CD8-positive, alpha-beta memory T cell (primary cell): ENCODE data around the gene FYCO1. TPM values are rescaled to one million over a fixed set of nuclear protein-coding genes. Genes with fewer than 3 reads are reported as not detected.
"Not testable (repeated sequence)": the region's sequence is repeated elsewhere in the genome, so short reads cannot be mapped to it uniquely, and the experiment has no call there.

Experiments used
- CTCF ChIA-PET: fragments of 350-600 bp; sonication (Branson Sonifier 250); formaldehyde crosslinking; loops from one replicate; lab custom pipeline; 2021; ENCODE audit warnings: antibody characterized with exemption; lab: Charles Lee
- POLR2A ChIA-PET: fragments of 350-600 bp; sonication (Branson Sonifier 250); formaldehyde crosslinking; loops from one replicate; lab custom pipeline; 2021; ENCODE audit warnings: antibody characterized with exemption; lab: Charles Lee
- DNase-seq, 5 donors: peaks; one replicate each; pipeline versions ENCODE4 v3.0.0 to v3.0.0-alpha.2; 2020 to 2022; ENCODE audit warnings: mixed read lengths in 1 of 5
- H3K27ac ChIP-seq: one replicate; pipeline ENCODE4 v1.7.0; 2013; ENCODE audit warnings: low read depth, mild to moderate bottlenecking, low read length, moderate library complexity
- H3K27me3 ChIP-seq: 2 replicates; pipeline ENCODE4 v1.7.0; 2013; ENCODE audit warnings: low read length, mild to moderate bottlenecking; ENCODE audit not compliant: insufficient read depth, poor library complexity, severe bottlenecking
- H3K36me3 ChIP-seq: 2 replicates; pipeline ENCODE4 v1.7.0; 2013; ENCODE audit warnings: mild to moderate bottlenecking, low read length, moderate library complexity; ENCODE audit not compliant: insufficient read depth
- H3K4me1 ChIP-seq: 2 replicates; pipeline ENCODE4 v1.7.0; 2013; ENCODE audit warnings: mild to moderate bottlenecking, low read length, moderate library complexity; ENCODE audit not compliant: insufficient read depth
- H3K4me3 ChIP-seq: 2 replicates; pipeline ENCODE4 v1.7.0; 2013; ENCODE audit warnings: mild to moderate bottlenecking, low read length
- H3K9me3 ChIP-seq: 2 replicates; pipeline ENCODE4 v1.7.0; 2013; ENCODE audit warnings: mild to moderate bottlenecking, low read length
- H3K27ac Mint-ChIP-seq, 8 donors: one replicate each; pipeline ENCODE4 v1.8.0; 2020 to 2021; ENCODE audit warnings: mixed read lengths in 8 of 8, mild to moderate bottlenecking in 6 of 8, inconsistent platforms in 3 of 8, moderate library complexity in 3 of 8
- H3K27me3 Mint-ChIP-seq, 2 donors: one replicate each; pipeline ENCODE4 v1.8.0; 2020 to 2021; ENCODE audit warnings: mixed read lengths in 2 of 2, mild to moderate bottlenecking in 1 of 2, moderate library complexity in 1 of 2
- H3K36me3 Mint-ChIP-seq, 3 donors: one replicate each; pipeline ENCODE4 v1.8.0; 2020 to 2021; ENCODE audit warnings: mixed read lengths in 3 of 3, inconsistent platforms in 1 of 3, mild to moderate bottlenecking in 1 of 3
- H3K4me1 Mint-ChIP-seq, 3 donors: one replicate each; pipeline ENCODE4 v1.8.0; 2020 to 2021; ENCODE audit warnings: mixed read lengths in 3 of 3, inconsistent platforms in 1 of 3, mild to moderate bottlenecking in 1 of 3
- H3K4me3 Mint-ChIP-seq, 7 donors: one replicate each; pipeline ENCODE4 v1.8.0; 2020 to 2021; ENCODE audit warnings: mixed read lengths in 7 of 7, mild to moderate bottlenecking in 6 of 7, moderate library complexity in 4 of 7, inconsistent platforms in 2 of 7
- H3K9me3 Mint-ChIP-seq, 5 donors: one replicate each; pipeline ENCODE4 v1.8.0; 2020 to 2022; ENCODE audit warnings: mixed read lengths in 5 of 5, mild to moderate bottlenecking in 3 of 5, moderate library complexity in 2 of 5, inconsistent platforms in 1 of 5
- polyA plus RNA-seq: library from polyadenylated mRNA; unstranded; fragments of 300-500 nt; fragmentation: Illumina TruSeq; gene quantifications from one replicate; pipeline ENCODE4 v1.2.3, GENCODE V29; 2021
- total RNA-seq, 2 experiments: library from RNA; stranded (reverse); gene quantifications; one replicate each; pipeline ENCODE4 v1.2.3, GENCODE V29; 2021

FYCO1 gene
- total RNA-seq = 10 to 100 TPM; 13.4 to 13.7 TPM
- 11.0 TPM for polyA plus RNA-seq

GRCh38 chr3:45995236-45996192 is at the start of gene FYCO1:
Gene FYCO1, minus strand, starts transcription at chr3:45995824. Its CDS starts 10,914 bp downstream, at chr3:45984910.
- ChIA-PET CTCF (interaction anchor here (0.6 to 3.9 kb wide), 12 partner anchors 8 to 84 kb away, joined by 3 to 26 read pairs (median 4); partner anchors contain the start of gene CXCR6), POLR2A (interaction anchor here (1.1 to 3.3 kb wide), 8 partner anchors 9 to 73 kb away, joined by 3 to 17 read pairs (median 7); partner anchors contain the start of gene CXCR6)
- H3K27ac Mint-ChIP-seq = peak within 1 kb of the TSS; percentile 88 to 99 (median 94)
- Histone ChIP-seq H3K27ac (peak within 1 kb of the TSS; percentile 87), H3K27me3 (no peaks in the 10 kb centered on the region), H3K4me3 (peak within 1 kb of the TSS; percentile 91), H3K4me1 (peaks cover 42% of the 10 kb centered on the region), H3K36me3 (no peaks in the 10 kb centered on the region), H3K9me3 (no peaks in the 10 kb centered on the region)
- H3K4me3 Mint-ChIP-seq = peak within 1 kb of the TSS; percentile 88 to 96 (median 92)
- H3K4me1 Mint-ChIP-seq = peaks cover 49 to 58% (median 51%) of the 10 kb centered on the region in 3 donors
- H3K36me3 Mint-ChIP-seq = peaks cover under 1 to 21% (median 3%) of the 10 kb centered on the region in 3 donors
- peak; percentile 82 to 90 (median 83) for DNase-seq
- peaks cover 0 to 2% of the 10 kb centered on the region in 2 donors for H3K27me3 Mint-ChIP-seq
- peaks cover 0 to 2% (median 0%) of the 10 kb centered on the region in 5 donors for H3K9me3 Mint-ChIP-seq

GRCh38 chr3:46038916-46039315 is 43.3 kb upstream of the FYCO1 start:
- Mint-ChIP-seq H3K9me3 (peaks cover 0 to 4% (median 0%) of the 10 kb centered on the region in 5 donors), H3K27ac (no peak overlapping the region), H3K4me1 (peaks cover 0 to 3% (median 0%) of the 10 kb centered on the region in 3 donors), H3K4me3 (no peak overlapping the region), H3K36me3 (peaks cover 0 to 6% (median 2%) of the 10 kb centered on the region in 3 donors), H3K27me3 (peaks cover 0 to 2% of the 10 kb centered on the region in 2 donors)
- no peak for DNase-seq
- no peaks in the 10 kb centered on the region for H3K9me3 ChIP-seq
- H3K4me3 ChIP-seq = no peak overlapping the region
- H3K4me1 ChIP-seq = no peaks in the 10 kb centered on the region
- peaks cover 4% of the 10 kb centered on the region for H3K27me3 ChIP-seq
- no peak overlapping the region for H3K27ac ChIP-seq
- H3K36me3 ChIP-seq = no peaks in the 10 kb centered on the region
- CTCF ChIA-PET = no interaction called here
- POLR2A ChIA-PET = no interaction called here

- H3K9me3 Mint-ChIP-seq, DNase-seq, H3K27ac ChIP-seq, H3K27me3 Mint-ChIP-seq, CTCF ChIA-PET, H3K36me3 Mint-ChIP-seq, H3K27me3 ChIP-seq, H3K4me1 Mint-ChIP-seq, H3K9me3 ChIP-seq, POLR2A ChIA-PET, H3K4me3 Mint-ChIP-seq, H3K4me3 ChIP-seq, H3K4me1 ChIP-seq, H3K27ac Mint-ChIP-seq, H3K36me3 ChIP-seq: not testable (repeated sequence)
Observed at GRCh38 chr3:46038071-46038470, 42.4 kb upstream of the FYCO1 start.

GRCh38 chr3:46036191-46036590 is 40.6 kb upstream of the FYCO1 start:
- POLR2A ChIA-PET = no interaction called here
- H3K36me3 Mint-ChIP-seq = peaks cover 0 to under 1% (median 0%) of the 10 kb centered on the region in 3 donors
- Histone ChIP-seq H3K27ac (no peak overlapping the region), H3K4me1 (no peaks in the 10 kb centered on the region), H3K36me3 (no peaks in the 10 kb centered on the region), H3K9me3 (no peaks in the 10 kb centered on the region), H3K27me3 (no peaks in the 10 kb centered on the region), H3K4me3 (no peak overlapping the region)
- peaks cover 0 to 3% (median 0%) of the 10 kb centered on the region in 3 donors for H3K4me1 Mint-ChIP-seq
- peaks cover 0 to 2% of the 10 kb centered on the region in 2 donors for H3K27me3 Mint-ChIP-seq
- no peaks in the 10 kb centered on the region for H3K9me3 Mint-ChIP-seq
- DNase-seq = no peak
- CTCF ChIA-PET = no interaction called here
- H3K27ac Mint-ChIP-seq = no peak overlapping the region
- H3K4me3 Mint-ChIP-seq = no peak overlapping the region

GRCh38 chr3:46031747-46032146 is 36.1 kb upstream of the FYCO1 start:
- no peak overlapping the region for H3K4me3 ChIP-seq
- ChIA-PET CTCF (interaction anchor here (1.1 to 1.4 kb wide), 4 partner anchors 12 to 49 kb away, joined by 3 read pairs; no protein-coding TSS in a partner anchor), POLR2A (no interaction called here)
- H3K27me3 Mint-ChIP-seq = peaks cover 0 to 3% of the 10 kb centered on the region in 2 donors
- H3K27ac ChIP-seq = no peak overlapping the region
- no peaks in the 10 kb centered on the region for H3K9me3 ChIP-seq
- H3K36me3 Mint-ChIP-seq = peaks cover 0 to 12% (median 0%) of the 10 kb centered on the region in 3 donors
- H3K27me3 ChIP-seq = no peaks in the 10 kb centered on the region
- no peak overlapping the region for H3K4me3 Mint-ChIP-seq
- peaks cover 6 to 11% (median 9%) of the 10 kb centered on the region in 5 donors for H3K9me3 Mint-ChIP-seq
- H3K36me3 ChIP-seq = no peaks in the 10 kb centered on the region
- no peaks in the 10 kb centered on the region for H3K4me1 Mint-ChIP-seq
- no peak overlapping the region for H3K27ac Mint-ChIP-seq
- no peaks in the 10 kb centered on the region for H3K4me1 ChIP-seq
- DNase-seq = no peak

GRCh38 chr3:46031269-46031668 is 35.6 kb upstream of the FYCO1 start:
- no peak for DNase-seq
- no peak overlapping the region for H3K4me3 Mint-ChIP-seq
- H3K36me3 ChIP-seq = no peaks in the 10 kb centered on the region
- H3K4me1 ChIP-seq = no peaks in the 10 kb centered on the region
- POLR2A ChIA-PET = no interaction called here
- H3K27ac ChIP-seq = no peak overlapping the region
- peaks cover 0 to 3% of the 10 kb centered on the region in 2 donors for H3K27me3 Mint-ChIP-seq
- no peaks in the 10 kb centered on the region for H3K4me1 Mint-ChIP-seq
- H3K4me3 ChIP-seq = no peak overlapping the region
- no peaks in the 10 kb centered on the region for H3K27me3 ChIP-seq
- CTCF ChIA-PET = interaction anchor here (1.1 to 1.4 kb wide), 3 partner anchors 12 to 46 kb away, joined by 3 read pairs; no protein-coding TSS in a partner anchor
- no peaks in the 10 kb centered on the region for H3K9me3 ChIP-seq
- peaks cover 0 to 12% (median 0%) of the 10 kb centered on the region in 3 donors for H3K36me3 Mint-ChIP-seq
- H3K9me3 Mint-ChIP-seq = peaks cover 6 to 11% (median 9%) of the 10 kb centered on the region in 5 donors
- H3K27ac Mint-ChIP-seq = no peak overlapping the region

- Histone ChIP-seq H3K4me3 (no peak overlapping the region), H3K27ac (no peak overlapping the region), H3K36me3 (no peaks in the 10 kb centered on the region), H3K27me3 (no peaks in the 10 kb centered on the region), H3K9me3 (no peaks in the 10 kb centered on the region), H3K4me1 (no peaks in the 10 kb centered on the region)
- ChIA-PET POLR2A (no interaction called here), CTCF (interaction anchor here (1.1 to 1.4 kb wide), 3 partner anchors 11 to 47 kb away, joined by 3 read pairs; no protein-coding TSS in a partner anchor)
- H3K4me1 Mint-ChIP-seq = no peaks in the 10 kb centered on the region
- H3K4me3 Mint-ChIP-seq = no peak overlapping the region
- peaks cover 0 to 3% of the 10 kb centered on the region in 2 donors for H3K27me3 Mint-ChIP-seq
- peaks cover 0 to 12% (median 0%) of the 10 kb centered on the region in 3 donors for H3K36me3 Mint-ChIP-seq
- peaks cover 6 to 11% (median 9%) of the 10 kb centered on the region in 5 donors for H3K9me3 Mint-ChIP-seq
- H3K27ac Mint-ChIP-seq = no peak overlapping the region
- DNase-seq = no peak
Observed at GRCh38 chr3:46030626-46031025, 35.0 kb upstream of the FYCO1 start.
